ENCODE data around the gene CLEC3A.
A peak's percentile ranks its signal among the peaks of the same experiment; 100 is the strongest.

CLEC3A gene

GRCh38 chr16:78007121-78007520 is 15.2 kb upstream of the CLEC3A start:
- Histone ChIP-seq H3K9me3 (ENCODE audit: control insufficient read depth, insufficient read depth, low read depth, low read length) (no peaks in the 10 kb centered on the region), H3K4me3 (ENCODE audit: low read depth, low read length) (no peak overlapping the region), H3K4me1 (ENCODE audit: control insufficient read depth, insufficient read depth, low read length) (no peaks in the 10 kb centered on the region), H3K36me3 (ENCODE audit: control insufficient read depth in 2 of 2, insufficient read depth in 1 of 2, low read length in 2 of 2) (no peaks in the 10 kb centered on the region), H3K27ac (ENCODE audit: extremely low read depth, low read depth, low read length) (no peak overlapping the region)
- TF ChIP-seq, protein P1, sequence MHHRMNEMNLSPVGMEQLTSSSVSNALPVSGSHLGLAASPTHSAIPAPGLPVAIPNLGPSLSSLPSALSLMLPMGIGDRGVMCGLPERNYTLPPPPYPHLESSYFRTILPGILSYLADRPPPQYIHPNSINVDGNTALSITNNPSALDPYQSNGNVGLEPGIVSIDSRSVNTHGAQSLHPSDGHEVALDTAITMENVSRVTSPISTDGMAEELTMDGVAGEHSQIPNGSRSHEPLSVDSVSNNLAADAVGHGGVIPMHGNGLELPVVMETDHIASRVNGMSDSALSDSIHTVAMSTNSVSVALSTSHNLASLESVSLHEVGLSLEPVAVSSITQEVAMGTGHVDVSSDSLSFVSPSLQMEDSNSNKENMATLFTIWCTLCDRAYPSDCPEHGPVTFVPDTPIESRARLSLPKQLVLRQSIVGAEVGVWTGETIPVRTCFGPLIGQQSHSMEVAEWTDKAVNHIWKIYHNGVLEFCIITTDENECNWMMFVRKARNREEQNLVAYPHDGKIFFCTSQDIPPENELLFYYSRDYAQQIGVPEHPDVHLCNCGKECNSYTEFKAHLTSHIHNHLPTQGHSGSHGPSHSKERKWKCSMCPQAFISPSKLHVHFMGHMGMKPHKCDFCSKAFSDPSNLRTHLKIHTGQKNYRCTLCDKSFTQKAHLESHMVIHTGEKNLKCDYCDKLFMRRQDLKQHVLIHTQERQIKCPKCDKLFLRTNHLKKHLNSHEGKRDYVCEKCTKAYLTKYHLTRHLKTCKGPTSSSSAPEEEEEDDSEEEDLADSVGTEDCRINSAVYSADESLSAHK (tag by site-specific recombination; IDR thresholded peaks at IDR 0.05), result no peak
- no peak for TF ChIP-seq ZBTB8A (tag by site-specific recombination; IDR thresholded peaks at IDR 0.05)
- TF ChIP-seq ZSCAN30 (tag by site-specific recombination; IDR thresholded peaks at IDR 0.05), result no peak
- no peak for TF ChIP-seq OSR2 (tag by site-specific recombination; IDR thresholded peaks at IDR 0.05)
- TF ChIP-seq ZXDB (tag by site-specific recombination; IDR thresholded peaks at IDR 0.05), result no peak
- no peak for TF ChIP-seq BCL11B (tag by site-specific recombination; IDR thresholded peaks at IDR 0.05; ENCODE audit: low read depth)
- no peak for TF ChIP-seq MEIS1 (CRISPR knock-in tag; IDR thresholded peaks at IDR 0.05; ENCODE audit: borderline replicate concordance)
- no peak for TF ChIP-seq ZNF248 (tag by site-specific recombination; IDR thresholded peaks at IDR 0.05)
- TF ChIP-seq ZNF510 (tag by site-specific recombination; IDR thresholded peaks at IDR 0.05; ENCODE audit: insufficient replicate concordance), result no peak
- no peak for TF ChIP-seq ZNF214 (tag by site-specific recombination; IDR thresholded peaks at IDR 0.05; ENCODE audit: borderline replicate concordance)
- TF ChIP-seq ZNF837 (tag by site-specific recombination; IDR thresholded peaks at IDR 0.05), result no peak
- no peak for TF ChIP-seq ZNF830 (tag by site-specific recombination; IDR thresholded peaks at IDR 0.05; ENCODE audit: low read depth)
- TF ChIP-seq ZNF785 (tag by site-specific recombination; IDR thresholded peaks at IDR 0.05), result no peak
- TF ChIP-seq ZNF350 (tag by site-specific recombination; IDR thresholded peaks at IDR 0.05), result no peak
- no peak for TF ChIP-seq ZNF112 (tag by site-specific recombination; IDR thresholded peaks at IDR 0.05)
- TF ChIP-seq BCL11A (tag by site-specific recombination; IDR thresholded peaks at IDR 0.05; ENCODE audit: low read depth), result no peak
- no peak for TF ChIP-seq ZFP37 (tag by site-specific recombination; IDR thresholded peaks at IDR 0.05)
- TF ChIP-seq ZNF398 (tag by site-specific recombination; IDR thresholded peaks at IDR 0.05), result no peak
- TF ChIP-seq ZNF843 (tag by site-specific recombination; IDR thresholded peaks at IDR 0.05), result no peak
- no peak for TF ChIP-seq OVOL3 (tag by site-specific recombination; IDR thresholded peaks at IDR 0.05)
- CTCF ChIA-PET, result interaction anchor here (0.6 to 0.7 kb wide), 4 partner anchors 19 to 386 kb away, joined by 4 to 5 read pairs (median 4); no protein-coding TSS in a partner anchor
- POLR2A ChIA-PET, result no interaction called here

GRCh38 chr16:78024159-78024558 is 1.8 kb downstream of the CLEC3A start:
- TF ChIP-seq EGR2 (tag by site-specific recombination; IDR thresholded peaks at IDR 0.05; ENCODE audit: low read depth), result peak; percentile 94
- peak; percentile 96 for TF ChIP-seq ZFHX2 (tag by site-specific recombination; conservative IDR thresholded peaks at IDR 0.05)
- TF ChIP-seq ZNF157 (tag by site-specific recombination; IDR thresholded peaks at IDR 0.05), result no peak
- Histone ChIP-seq H3K36me3 (ENCODE audit: control insufficient read depth in 2 of 2, insufficient read depth in 1 of 2, low read length in 2 of 2) (no peaks in the 10 kb centered on the region), H3K4me1 (ENCODE audit: control insufficient read depth, insufficient read depth, low read length) (no peaks in the 10 kb centered on the region), H3K27ac (ENCODE audit: extremely low read depth, low read depth, low read length) (no peak overlapping the region), H3K4me3 (ENCODE audit: low read depth, low read length) (no peak overlapping the region), H3K9me3 (ENCODE audit: control insufficient read depth, insufficient read depth, low read depth, low read length) (no peaks in the 10 kb centered on the region)
- POLR2A ChIA-PET, result no interaction called here
- CTCF ChIA-PET, result interaction anchor here (0.6 kb wide), 1 partner anchor 425 kb away, joined by 3 read pairs; no protein-coding TSS in a partner anchor
